Astrocyte (in vitro differentiated cells and primary cell): ENCODE results near the gene MOSMO. TPM values are rescaled to one million over a fixed set of nuclear protein-coding genes. Genes with fewer than 3 reads are reported as not detected.

Experiments used
- DNase-seq: peaks from one replicate; pipeline ENCODE4 v3.0.0-alpha.2; 2010; ENCODE audit warnings: low read depth
- FAIRE-seq: peaks from 2 replicates; lab custom pipeline; 2011; peaks lifted over from hg19 to GRCh38; lab: Jason Lieb, UNC
- H2AFZ ChIP-seq: 2 replicates; pipeline ENCODE4 v1.6.0; 2012; ENCODE audit warnings: low read depth, low read length, inconsistent platforms
- H3K27ac ChIP-seq: 2 replicates; pipeline ENCODE4 v1.5.1; 2011; ENCODE audit warnings: low read depth, low read length, inconsistent platforms
- H3K27me3 ChIP-seq: 2 replicates; pipeline ENCODE4 v1.6.0; 2011; ENCODE audit warnings: low read length, inconsistent platforms; ENCODE audit not compliant: insufficient read depth
- H3K36me3 ChIP-seq: 2 replicates; pipeline ENCODE4 v1.5.1; 2011; ENCODE audit warnings: low read length, inconsistent platforms; ENCODE audit not compliant: insufficient read depth
- H3K4me1 ChIP-seq: 2 replicates; pipeline ENCODE4 v1.5.1; 2011; ENCODE audit warnings: low read length, inconsistent platforms; ENCODE audit not compliant: insufficient read depth
- H3K4me2 ChIP-seq: 2 replicates; pipeline ENCODE4 v1.6.0; 2012; ENCODE audit warnings: low read length, inconsistent platforms
- H3K4me3 ChIP-seq: 2 replicates; pipeline ENCODE4 v1.5.1; 2011; ENCODE audit warnings: low read depth, mild to moderate bottlenecking, low read length, inconsistent platforms; ENCODE audit not compliant: insufficient read depth
- H3K79me2 ChIP-seq: 2 replicates; pipeline ENCODE4 v1.6.0; 2012; ENCODE audit warnings: mild to moderate bottlenecking, low read length, inconsistent platforms; ENCODE audit not compliant: insufficient read depth
- H3K9ac ChIP-seq: 2 replicates; pipeline ENCODE4 v1.6.0; 2012; ENCODE audit warnings: mild to moderate bottlenecking, low read length, inconsistent platforms
- H3K9me3 ChIP-seq: 2 replicates; pipeline ENCODE4 v1.5.1; 2012; ENCODE audit warnings: low read depth, mild to moderate bottlenecking, low read length, inconsistent platforms; ENCODE audit not compliant: insufficient read depth
- H4K20me1 ChIP-seq: 2 replicates; pipeline ENCODE4 v1.6.0; 2012; ENCODE audit warnings: low read length, inconsistent platforms; ENCODE audit not compliant: insufficient read depth
- H3K27ac Mint-ChIP-seq: one replicate; pipeline ENCODE4 v1.8.0; 2021; ENCODE audit warnings: mild to moderate bottlenecking, mixed read lengths; ENCODE audit not compliant: unreplicated experiment
- H3K27me3 Mint-ChIP-seq: one replicate; pipeline ENCODE4 v1.8.0; 2021; ENCODE audit warnings: low read depth, mixed read lengths; ENCODE audit not compliant: unreplicated experiment
- H3K36me3 Mint-ChIP-seq: one replicate; pipeline ENCODE4 v1.8.0; 2021; ENCODE audit warnings: low read depth, mixed read lengths; ENCODE audit not compliant: unreplicated experiment
- H3K4me1 Mint-ChIP-seq: one replicate; pipeline ENCODE4 v1.8.0; 2021; ENCODE audit warnings: low read depth, mixed read lengths; ENCODE audit not compliant: unreplicated experiment
- H3K4me3 Mint-ChIP-seq: one replicate; pipeline ENCODE4 v1.8.0; 2021; ENCODE audit warnings: mild to moderate bottlenecking, moderate library complexity, mixed read lengths; ENCODE audit not compliant: unreplicated experiment
- H3K9me3 Mint-ChIP-seq: one replicate; pipeline ENCODE4 v1.8.0; 2021; ENCODE audit warnings: mild to moderate bottlenecking, mixed read lengths; ENCODE audit not compliant: unreplicated experiment
- EZH2 ChIP-seq: IDR thresholded peaks from 2 replicates; pipeline ENCODE4 v1.6.1; 2012; ENCODE audit warnings: mild to moderate bottlenecking, low read length, inconsistent platforms; ENCODE audit not compliant: insufficient read depth
- total RNA-seq: library from RNA; stranded (reverse); gene quantifications from 2 replicates; pipeline ENCODE4 v1.2.1, GENCODE V29; 2021
- TF ChIP-seq, protein P1 (sequence below): IDR thresholded peaks from 2 replicates; pipeline ENCODE4 v1.5.1; 2011; ENCODE audit warnings: low read depth, mild to moderate bottlenecking, inconsistent platforms, low read length, moderate library complexity; ENCODE audit not compliant: insufficient read depth

Gene MOSMO
- total RNA-seq, 1 donor from 2014 or later: 11.5 TPM

DNA sequence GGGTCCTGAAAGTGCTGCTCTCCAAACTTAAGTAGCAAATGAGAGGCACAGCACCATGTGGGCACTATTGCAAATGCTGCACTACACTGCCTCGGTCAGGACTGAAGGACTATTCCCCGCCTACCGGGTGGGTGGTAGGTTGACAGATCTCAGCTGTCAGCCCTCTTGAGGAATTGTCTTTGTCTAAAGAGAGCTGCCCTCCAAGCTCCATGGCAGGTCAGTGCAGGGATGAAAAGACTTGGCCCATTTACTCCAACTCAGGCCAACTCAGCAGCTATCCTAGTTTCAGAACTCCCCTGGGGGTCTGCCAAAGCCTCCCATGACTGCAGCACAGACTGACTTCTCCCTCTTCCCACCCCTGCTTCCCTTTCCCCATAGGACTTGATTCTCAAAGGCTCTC lies 3.6 kb upstream of the MOSMO start:
- DNase-seq (no peak), FAIRE-seq (no peak)
- Mint-ChIP-seq H3K9me3 (no peaks in the 10 kb centered on the region), H3K4me1 (peaks cover 2% of the 10 kb centered on the region), H3K4me3 (no peak overlapping the region), H3K27me3 (peaks cover 5% of the 10 kb centered on the region), H3K27ac (no peak overlapping the region), H3K36me3 (no peaks in the 10 kb centered on the region)
- Histone ChIP-seq H3K4me1 (peaks cover 14% of the 10 kb centered on the region), H3K4me2 (no peak overlapping the region), H2AFZ (no peak overlapping the region), H3K27ac (no peak overlapping the region), H3K4me3 (no peak overlapping the region), H3K9me3 (no peaks in the 10 kb centered on the region), H3K9ac (no peak overlapping the region), H3K36me3 (no peaks in the 10 kb centered on the region), H4K20me1 (peaks cover 5% of the 10 kb centered on the region), H3K79me2 (peaks cover 12% of the 10 kb centered on the region), H3K27me3 (peaks cover 3% of the 10 kb centered on the region)
- no peak for TF ChIP-seq EZH2
- TF ChIP-seq, protein P1, sequence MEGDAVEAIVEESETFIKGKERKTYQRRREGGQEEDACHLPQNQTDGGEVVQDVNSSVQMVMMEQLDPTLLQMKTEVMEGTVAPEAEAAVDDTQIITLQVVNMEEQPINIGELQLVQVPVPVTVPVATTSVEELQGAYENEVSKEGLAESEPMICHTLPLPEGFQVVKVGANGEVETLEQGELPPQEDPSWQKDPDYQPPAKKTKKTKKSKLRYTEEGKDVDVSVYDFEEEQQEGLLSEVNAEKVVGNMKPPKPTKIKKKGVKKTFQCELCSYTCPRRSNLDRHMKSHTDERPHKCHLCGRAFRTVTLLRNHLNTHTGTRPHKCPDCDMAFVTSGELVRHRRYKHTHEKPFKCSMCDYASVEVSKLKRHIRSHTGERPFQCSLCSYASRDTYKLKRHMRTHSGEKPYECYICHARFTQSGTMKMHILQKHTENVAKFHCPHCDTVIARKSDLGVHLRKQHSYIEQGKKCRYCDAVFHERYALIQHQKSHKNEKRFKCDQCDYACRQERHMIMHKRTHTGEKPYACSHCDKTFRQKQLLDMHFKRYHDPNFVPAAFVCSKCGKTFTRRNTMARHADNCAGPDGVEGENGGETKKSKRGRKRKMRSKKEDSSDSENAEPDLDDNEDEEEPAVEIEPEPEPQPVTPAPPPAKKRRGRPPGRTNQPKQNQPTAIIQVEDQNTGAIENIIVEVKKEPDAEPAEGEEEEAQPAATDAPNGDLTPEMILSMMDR: no peak

DNA sequence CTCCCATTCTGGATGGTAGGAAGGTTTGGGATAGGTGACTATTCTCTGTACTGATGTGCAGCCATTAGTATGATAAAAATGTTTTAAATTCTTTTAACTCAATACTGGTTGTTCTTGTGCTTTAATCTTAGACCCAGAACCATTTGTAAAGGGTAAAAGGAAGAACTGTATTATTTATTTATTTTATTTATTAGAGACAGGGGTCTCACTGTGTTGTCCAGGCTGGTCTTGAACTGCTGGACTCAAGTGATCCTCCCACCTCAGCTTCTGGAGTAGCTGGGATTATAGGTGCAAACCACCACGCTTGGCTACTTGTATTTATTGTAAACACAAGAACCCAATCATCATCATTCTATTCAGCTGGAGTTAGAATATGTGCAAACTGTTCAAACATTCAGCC lies 2.2 kb upstream of the MOSMO start:
- Mint-ChIP-seq H3K4me1 (peaks cover 2% of the 10 kb centered on the region), H3K27me3 (peaks cover 5% of the 10 kb centered on the region), H3K4me3 (no peak overlapping the region), H3K9me3 (no peaks in the 10 kb centered on the region), H3K27ac (no peak overlapping the region), H3K36me3 (no peaks in the 10 kb centered on the region)
- H2AFZ ChIP-seq: no peak overlapping the region
- no peak overlapping the region for H3K4me3 ChIP-seq
- H3K4me2 ChIP-seq: no peak overlapping the region
- DNase-seq (no peak), FAIRE-seq (no peak)
- H3K36me3 ChIP-seq: no peaks in the 10 kb centered on the region
- peaks cover 15% of the 10 kb centered on the region for H3K4me1 ChIP-seq
- H3K27ac ChIP-seq: no peak overlapping the region
- H3K9ac ChIP-seq: no peak overlapping the region
- H4K20me1 ChIP-seq: peaks cover 17% of the 10 kb centered on the region
- H3K27me3 ChIP-seq: peaks cover 3% of the 10 kb centered on the region
- peaks cover 24% of the 10 kb centered on the region for H3K79me2 ChIP-seq
- no peak for TF ChIP-seq EZH2
- TF ChIP-seq, protein P1: no peak
- H3K9me3 ChIP-seq: no peaks in the 10 kb centered on the region

DNA sequence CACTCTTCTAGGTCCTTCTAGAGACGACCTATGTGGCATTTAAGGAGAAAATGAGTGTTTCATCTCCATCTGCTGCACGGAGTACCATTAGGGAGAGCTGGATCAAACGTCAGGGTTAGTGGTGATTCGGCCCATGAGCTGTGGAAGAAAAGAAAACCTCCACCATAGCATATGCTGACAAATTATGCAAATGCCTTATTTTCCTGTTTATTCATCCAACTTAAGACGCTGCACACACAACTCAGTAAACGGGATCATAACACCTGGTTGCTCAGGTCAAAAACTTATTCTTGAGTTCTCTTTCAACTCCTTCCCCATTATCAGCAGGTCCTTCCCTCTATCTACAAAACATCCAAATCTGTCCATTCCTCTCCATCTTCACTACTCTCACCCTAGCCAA lies 1.3 kb upstream of the MOSMO start:
- Mint-ChIP-seq H3K27me3 (peaks cover 5% of the 10 kb centered on the region), H3K9me3 (no peaks in the 10 kb centered on the region), H3K36me3 (no peaks in the 10 kb centered on the region), H3K4me1 (no peaks in the 10 kb centered on the region), H3K4me3 (peak overlapping the region; percentile 84), H3K27ac (no peak overlapping the region)
- H3K4me3 ChIP-seq: no peak overlapping the region
- no peak for TF ChIP-seq EZH2
- TF ChIP-seq, protein P1: no peak
- peaks cover 3% of the 10 kb centered on the region for H3K27me3 ChIP-seq
- H3K79me2 ChIP-seq: peaks cover 33% of the 10 kb centered on the region
- H3K9ac ChIP-seq: no peak overlapping the region
- no peak for DNase-seq
- H3K4me1 ChIP-seq: peaks cover 12% of the 10 kb centered on the region
- H3K9me3 ChIP-seq: no peaks in the 10 kb centered on the region
- peaks cover 25% of the 10 kb centered on the region for H4K20me1 ChIP-seq
- no peak overlapping the region for H3K27ac ChIP-seq
- H3K36me3 ChIP-seq: no peaks in the 10 kb centered on the region
- H2AFZ ChIP-seq: no peak overlapping the region
- FAIRE-seq: no peak
- peak overlapping the region; percentile 82 for H3K4me2 ChIP-seq
